HG02852 (cell line): ENCODE data around the gene ITGB5.

Experiments
- ATAC-seq: cut with Tn5 transposase; IDR thresholded peaks from one replicate; pipeline ENCODE4 v1.9.1; 2021; ENCODE audit warnings: mild to moderate bottlenecking, moderate library complexity; ENCODE audit not compliant: unreplicated experiment

The ITGB5 gene

GRCh38 chr3:124814620-124815421 lies 72.3 kb downstream of the ITGB5 start:
- ATAC-seq, result no peak

DNA sequence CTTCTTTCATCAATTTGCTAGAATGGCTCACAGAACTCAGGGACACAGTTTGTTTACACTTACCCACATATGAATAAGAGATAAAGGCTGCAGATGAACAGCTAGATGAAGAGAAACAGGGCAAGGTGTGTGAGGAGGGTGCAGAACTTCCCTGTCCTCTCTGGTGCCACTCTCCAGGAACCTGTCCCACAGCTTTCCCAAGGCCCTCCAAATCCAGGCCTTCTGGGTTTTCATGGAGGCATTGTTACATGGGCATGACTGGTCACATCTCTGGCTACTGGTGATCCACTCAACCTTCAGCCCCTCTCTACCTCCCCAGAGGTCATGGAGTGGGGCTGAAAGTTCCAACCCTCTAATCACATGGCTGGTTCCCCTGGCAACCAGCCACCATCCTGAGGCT lies 73.6 kb downstream of the ITGB5 start:
- ATAC-seq, result no peak

GRCh38 chr3:124812291-124813265 lies 74.6 kb downstream of the ITGB5 start:
- ATAC-seq, result no peak

GRCh38 chr3:124811436-124811835 lies 75.7 kb downstream of the ITGB5 start:
- ATAC-seq, result no peak

- no peak for ATAC-seq
These were observed 76.2 kb downstream of the ITGB5 start for GRCh38 chr3:124810970-124811369.

DNA sequence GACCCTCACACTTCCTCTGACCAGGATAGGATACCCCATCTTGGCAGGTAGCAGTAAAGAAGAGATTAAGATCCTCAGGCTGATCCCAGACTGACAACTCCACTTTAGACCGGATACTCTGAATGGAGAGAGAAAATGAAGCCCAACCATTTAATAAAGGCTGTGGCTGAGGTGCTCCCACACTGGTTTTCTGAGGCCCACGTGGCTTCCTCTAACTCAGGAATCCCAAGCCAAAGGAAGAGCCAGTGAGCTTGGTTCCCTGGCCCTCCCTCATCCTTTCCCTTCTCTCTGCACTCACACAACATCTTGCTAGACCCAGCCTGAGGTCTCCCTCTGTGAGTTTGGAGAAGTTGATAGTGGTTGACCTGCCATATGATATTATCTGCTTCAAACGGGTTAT lies 78.1 kb downstream of the ITGB5 start:
- ATAC-seq, result no peak

DNA sequence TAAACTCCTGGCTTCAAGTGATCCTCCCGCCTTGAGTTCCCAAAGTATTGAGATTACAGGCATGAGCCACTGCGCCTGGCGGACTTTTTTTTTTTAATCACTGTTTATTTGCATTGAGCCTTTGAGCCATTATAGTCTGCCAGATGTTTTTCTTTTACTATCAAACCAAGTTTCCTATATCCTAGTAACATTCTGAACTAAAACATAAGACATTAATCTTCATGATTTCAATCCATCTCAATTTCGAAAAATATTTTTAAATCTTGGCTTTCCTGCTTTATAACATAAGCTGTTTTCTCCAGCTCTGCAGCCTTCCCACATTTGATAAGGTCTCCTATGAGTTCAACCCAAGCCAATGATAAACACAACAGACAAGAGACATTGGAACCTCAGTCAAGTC lies 81.5 kb downstream of the ITGB5 start:
- no peak for ATAC-seq

- ATAC-seq, result no peak
These were observed 82.3 kb downstream of the ITGB5 start for GRCh38 chr3:124804875-124805274.

GRCh38 chr3:124802702-124803101 lies 84.5 kb downstream of the ITGB5 start:
- no peak for ATAC-seq

DNA sequence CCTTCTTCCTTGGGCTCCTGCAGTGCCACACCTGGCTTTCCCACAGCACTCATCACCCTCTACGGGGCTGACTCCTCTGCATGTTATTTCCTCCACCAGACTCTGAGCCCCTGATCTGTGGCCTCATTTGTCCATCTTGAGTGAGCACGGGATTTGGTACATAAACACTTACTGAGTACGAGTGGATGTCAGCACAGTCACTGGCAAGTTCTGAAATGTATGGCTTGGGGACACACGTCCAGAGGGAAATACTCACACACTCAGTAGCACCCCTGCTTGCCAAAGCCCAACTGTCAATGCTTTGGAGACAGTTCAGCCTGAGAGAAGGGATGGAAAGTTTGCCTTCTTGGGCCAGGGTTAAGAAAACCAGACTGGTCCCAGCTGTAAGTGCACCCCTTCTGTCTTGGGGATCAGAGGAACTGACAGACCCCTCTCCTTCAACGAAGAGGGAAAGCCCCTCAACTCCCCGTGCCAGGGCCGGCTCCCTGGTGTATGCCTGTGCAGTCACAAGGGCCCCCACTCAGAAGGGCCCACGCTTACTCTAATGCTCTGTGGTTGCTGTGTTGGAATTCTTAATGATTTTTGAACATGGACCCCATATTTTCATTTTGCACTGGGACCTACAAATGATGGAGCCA lies 85.0 kb downstream of the ITGB5 start:
- no peak for ATAC-seq

- no peak for ATAC-seq
These were observed 86.5 kb downstream of the ITGB5 start for GRCh38 chr3:124800511-124801258.

GRCh38 chr3:124800076-124800475 lies 87.1 kb downstream of the ITGB5 start:
- ATAC-seq, result no peak

DNA sequence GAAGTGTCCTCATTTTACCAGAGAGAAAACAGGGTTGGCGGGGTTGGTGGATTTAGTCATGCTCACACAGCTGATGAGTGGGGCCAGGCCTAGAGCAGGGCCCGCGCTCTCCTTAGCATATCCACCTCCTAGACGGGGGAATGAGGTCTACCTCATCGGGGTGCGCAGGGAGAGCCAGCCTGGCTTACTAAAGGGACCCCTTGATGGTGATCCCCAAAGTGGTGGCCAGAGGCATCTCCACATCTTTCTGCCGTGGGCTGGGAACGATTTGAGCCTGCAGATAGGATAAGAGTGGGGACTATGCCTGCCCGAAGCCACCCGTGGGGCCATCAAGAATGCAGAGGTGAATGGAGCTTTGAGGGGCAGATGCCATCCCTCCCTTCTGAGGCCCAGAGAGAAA lies 87.5 kb downstream of the ITGB5 start:
- ATAC-seq, result no peak

DNA sequence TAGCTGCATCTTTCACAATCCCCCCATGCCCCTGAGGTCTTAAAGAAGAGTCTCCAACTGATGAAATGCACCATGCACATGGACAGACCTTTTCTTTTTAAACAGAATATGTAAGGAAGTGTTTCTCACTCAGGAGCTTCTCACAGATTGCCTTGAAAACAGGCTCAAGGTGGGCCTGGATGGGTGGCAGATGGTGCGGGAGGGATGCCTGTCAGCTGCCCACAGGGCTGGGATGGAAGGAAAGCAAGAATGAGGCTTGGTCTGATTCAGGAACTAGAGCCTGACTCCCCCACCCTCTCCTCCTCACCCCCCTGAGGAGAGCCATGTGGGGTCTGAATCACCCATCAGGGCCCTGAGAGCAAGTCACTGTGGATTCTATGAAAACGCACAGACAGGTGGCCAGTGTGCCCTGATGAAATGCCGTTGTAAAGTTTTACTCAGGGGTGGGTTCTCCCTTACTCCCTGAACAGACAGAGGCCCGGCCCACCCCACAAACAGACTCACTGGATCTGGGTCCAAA lies 89.7 kb downstream of the ITGB5 start:
- ATAC-seq, result no peak

DNA sequence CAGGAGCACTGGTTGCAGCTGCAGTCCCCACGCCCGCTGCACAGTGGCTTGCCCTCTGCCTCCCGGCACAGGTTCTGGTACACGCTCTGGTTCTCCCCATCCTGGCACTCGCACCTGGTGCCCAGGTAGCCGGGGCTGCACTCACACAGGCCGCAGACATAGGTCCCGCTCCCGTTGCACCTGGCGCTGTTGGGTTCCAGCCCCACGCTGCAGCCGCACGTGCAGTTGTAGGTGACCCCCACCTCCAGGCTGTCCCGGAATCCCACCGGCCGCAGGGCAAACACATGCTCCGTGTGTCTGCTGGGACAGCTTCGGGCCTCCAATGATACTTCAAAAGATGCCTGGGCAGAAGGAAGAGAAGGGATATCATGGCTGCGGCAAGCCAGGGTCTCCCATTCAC lies 90.7 kb downstream of the ITGB5 start:
- ATAC-seq, result no peak

- ATAC-seq, result no peak
These were observed 94.0 kb downstream of the ITGB5 start for GRCh38 chr3:124793054-124793739.

DNA sequence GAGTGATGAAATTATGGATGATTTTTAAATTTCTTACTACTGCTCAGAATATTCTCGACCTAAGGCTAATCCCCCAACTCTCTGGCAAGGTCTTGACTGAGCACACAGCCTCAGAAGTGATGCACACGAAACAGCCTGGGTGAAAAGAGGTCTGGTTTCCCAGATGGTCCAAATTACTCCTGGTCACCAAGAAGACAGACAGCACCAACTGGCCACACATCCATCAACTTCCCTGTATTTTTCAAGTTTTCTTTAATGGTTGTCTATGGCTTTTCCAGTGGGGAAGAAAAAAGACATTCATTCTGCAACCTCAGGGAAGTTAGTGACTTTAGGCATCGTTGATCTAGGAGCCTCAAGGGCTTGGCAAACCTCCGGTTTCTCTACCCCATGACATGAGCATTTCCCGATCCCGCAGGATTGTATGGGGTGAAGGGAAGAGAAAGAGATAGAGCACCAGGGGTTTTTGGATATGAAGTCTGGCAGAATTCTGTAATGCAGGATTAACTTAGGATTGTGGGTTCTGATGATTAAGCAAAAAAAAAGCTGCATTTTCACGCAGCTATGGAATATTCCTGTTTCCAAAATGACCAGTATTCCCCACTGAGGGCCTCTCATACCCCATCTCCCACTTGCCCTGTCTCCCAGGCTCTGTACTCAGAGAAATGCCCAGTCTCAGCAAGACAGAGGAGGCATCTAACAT lies 94.7 kb downstream of the ITGB5 start:
- no peak for ATAC-seq

DNA sequence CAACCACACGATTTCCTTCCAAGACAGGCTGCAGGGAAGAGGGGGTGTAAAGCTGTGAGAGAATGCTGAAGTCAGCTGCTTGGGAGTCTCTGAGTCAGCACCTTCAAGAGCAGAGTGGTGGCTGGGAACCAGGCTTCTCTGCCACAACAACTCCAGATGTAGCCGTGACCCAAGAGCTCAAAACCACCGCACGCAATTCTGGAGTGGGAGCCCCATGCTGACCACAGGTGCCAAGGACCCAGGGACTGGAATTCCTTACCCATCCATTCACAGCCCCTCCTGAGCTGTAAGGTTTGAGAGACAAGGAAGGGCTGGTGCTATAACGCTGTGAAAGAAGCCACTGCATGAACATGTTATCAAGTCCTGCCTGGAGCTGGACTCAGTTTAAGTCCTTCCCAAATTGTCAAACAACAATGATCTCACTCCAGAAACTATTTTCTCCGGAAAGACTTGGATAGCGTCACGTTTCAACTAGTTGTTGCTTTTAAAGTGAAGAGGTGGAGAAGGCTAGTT lies 95.5 kb downstream of the ITGB5 start:
- no peak for ATAC-seq

GRCh38 chr3:124791142-124791541 lies 96.0 kb downstream of the ITGB5 start:
- ATAC-seq, result no peak
